GM18508 (cell line): ENCODE data around the gene IBA57.
"Not testable (repeated sequence)": the region's sequence is repeated elsewhere in the genome, so short reads cannot be mapped to it uniquely, and the experiment has no call there.

Experiments
- ATAC-seq: cut with Tn5 transposase; IDR thresholded peaks from one replicate; pipeline ENCODE4 v1.9.1; 2021; ENCODE audit warnings: moderate number of reproducible peaks; ENCODE audit not compliant: insufficient read depth, unreplicated experiment

IBA57 gene

GRCh38 chr1:228184152-228184551 lies 18.5 kb downstream of the IBA57 start:
- ATAC-seq: no peak

GRCh38 chr1:228185641-228185965 lies 20.0 kb downstream of the IBA57 start:
- no peak for ATAC-seq

GRCh38 chr1:228188249-228188648 lies 22.6 kb downstream of the IBA57 start:
- ATAC-seq: not testable (repeated sequence)

GRCh38 chr1:228190182-228190581 lies 24.6 kb downstream of the IBA57 start:
- ATAC-seq: no peak

GRCh38 chr1:228190778-228191177 lies 25.2 kb downstream of the IBA57 start:
- no peak for ATAC-seq

GRCh38 chr1:228194436-228194835 lies 28.8 kb downstream of the IBA57 start:
- no peak for ATAC-seq

- no peak for ATAC-seq
Observed at GRCh38 chr1:228194921-228195812, 29.6 kb downstream of the IBA57 start.

- no peak for ATAC-seq
Observed at GRCh38 chr1:228197555-228198147, 32.0 kb downstream of the IBA57 start.

- no peak for ATAC-seq
Observed at GRCh38 chr1:228198977-228199590, 33.5 kb downstream of the IBA57 start.

- ATAC-seq: no peak
Observed at GRCh38 chr1:228204958-228205357, 39.4 kb downstream of the IBA57 start.

GRCh38 chr1:228205526-228206436 lies 40.2 kb downstream of the IBA57 start:
- no peak for ATAC-seq

GRCh38 chr1:228206582-228207351 lies 41.2 kb downstream of the IBA57 start:
- ATAC-seq: no peak

GRCh38 chr1:228207381-228207810 lies 41.8 kb downstream of the IBA57 start:
- no peak for ATAC-seq

- ATAC-seq: no peak
Observed at GRCh38 chr1:228207851-228208821, 42.5 kb downstream of the IBA57 start, which contains the start of gene OBSCN. OBSCN (plus strand) TSS chr1:228208044; CDS start chr1:228211784, 3,740 bp downstream.

GRCh38 chr1:228208831-228209551 lies 43.4 kb downstream of the IBA57 start:
- ATAC-seq: no peak

- no peak for ATAC-seq
Observed at GRCh38 chr1:228209657-228210056, 44.1 kb downstream of the IBA57 start.

- ATAC-seq: no peak
Observed at GRCh38 chr1:228210076-228210651, 44.6 kb downstream of the IBA57 start.
